ENCODE data around the gene NUTF2. TPM values are rescaled to one million over a fixed set of nuclear protein-coding genes. Genes with fewer than 3 reads are reported as not detected.

Gene NUTF2
- total RNA-seq, 1 donor from 2014 or later = 99.7 TPM

- Mint-ChIP-seq H3K4me3 (no peak overlapping the region), H3K9me3 (no peaks in the 10 kb centered on the region), H3K36me3 (ENCODE audit: low read depth) (peaks cover 78% of the 10 kb centered on the region), H3K4me1 (peaks cover 22% of the 10 kb centered on the region), H3K27ac (no peak overlapping the region), H3K27me3 (no peaks in the 10 kb centered on the region)
- ChIA-PET POLR2A (no interaction called here), CTCF (interaction anchor here (0.7 kb wide), 1 partner anchor 62 kb away, joined by 5 read pairs; no protein-coding TSS in a partner anchor)
- intact Hi-C loops (cut with micrococcal nuclease) = no loop called here
- ATAC-seq (ENCODE audit: low read depth) (no peak), DNase-seq (no peak)
- TF ChIP-seq CTCF (IDR thresholded peaks at IDR 0.05) = no peak
Observed at GRCh38 chr16:67878846-67879245, 32.1 kb downstream of the NUTF2 start.

GRCh38 chr16:67879462-67879861, 32.7 kb downstream of the NUTF2 start:
- no peaks in the 10 kb centered on the region for H3K9me3 Mint-ChIP-seq
- no peaks in the 10 kb centered on the region for H3K27me3 Mint-ChIP-seq
- DNase-seq (no peak), ATAC-seq (ENCODE audit: low read depth) (no peak)
- POLR2A ChIA-PET = interaction anchor here (0.5 kb wide), 1 partner anchor 57 kb away, joined by 3 read pairs; no protein-coding TSS in a partner anchor
- H3K4me1 Mint-ChIP-seq = peaks cover 16% of the 10 kb centered on the region
- intact Hi-C loops (cut with micrococcal nuclease) = no loop called here
- H3K27ac Mint-ChIP-seq = no peak overlapping the region
- no peak for TF ChIP-seq CTCF (IDR thresholded peaks at IDR 0.05)
- CTCF ChIA-PET = interaction anchor here (0.7 kb wide), 1 partner anchor 63 kb away, joined by 5 read pairs; no protein-coding TSS in a partner anchor
- H3K36me3 Mint-ChIP-seq (ENCODE audit: low read depth) = peaks cover 85% of the 10 kb centered on the region
- H3K4me3 Mint-ChIP-seq = no peak overlapping the region

- H3K36me3 Mint-ChIP-seq (ENCODE audit: low read depth) = peaks cover 86% of the 10 kb centered on the region
- no peak for ATAC-seq (ENCODE audit: low read depth)
- intact Hi-C loops (cut with micrococcal nuclease) = no loop called here
- CTCF ChIA-PET = interaction anchor here (0.7 kb wide), 1 partner anchor 63 kb away, joined by 5 read pairs; no protein-coding TSS in a partner anchor
- H3K9me3 Mint-ChIP-seq = no peaks in the 10 kb centered on the region
- H3K4me3 Mint-ChIP-seq = no peak overlapping the region
- DNase-seq = no peak
- no peaks in the 10 kb centered on the region for H3K27me3 Mint-ChIP-seq
- no peak overlapping the region for H3K27ac Mint-ChIP-seq
- no peak for TF ChIP-seq CTCF (IDR thresholded peaks at IDR 0.05)
- POLR2A ChIA-PET = interaction anchor here (0.5 kb wide), 1 partner anchor 56 kb away, joined by 3 read pairs; no protein-coding TSS in a partner anchor
- H3K4me1 Mint-ChIP-seq = peaks cover 12% of the 10 kb centered on the region
Observed at GRCh38 chr16:67879936-67880335, 33.2 kb downstream of the NUTF2 start.

- ChIA-PET POLR2A (no interaction called here), CTCF (no interaction called here)
- intact Hi-C loops (cut with micrococcal nuclease) = no loop called here
- no peak for ATAC-seq (ENCODE audit: low read depth)
- Mint-ChIP-seq H3K27ac (no peak overlapping the region), H3K4me1 (peaks cover 5% of the 10 kb centered on the region), H3K9me3 (no peaks in the 10 kb centered on the region), H3K36me3 (ENCODE audit: low read depth) (peaks cover 88% of the 10 kb centered on the region), H3K4me3 (no peak overlapping the region), H3K27me3 (no peaks in the 10 kb centered on the region)
- no peak for DNase-seq
- no peak for TF ChIP-seq CTCF (IDR thresholded peaks at IDR 0.05)
Observed at GRCh38 chr16:67880584-67880983, 33.9 kb downstream of the NUTF2 start.

- no peaks in the 10 kb centered on the region for H3K9me3 Mint-ChIP-seq
- no peak for ATAC-seq (ENCODE audit: low read depth)
- ChIA-PET CTCF (interaction anchor here (1.2 to 5.8 kb wide), 2 partner anchors 16 to 159 kb away, joined by 3 to 79 read pairs; no protein-coding TSS in a partner anchor), POLR2A (interaction anchor here (0.5 kb wide), 1 partner anchor 16 kb away, joined by 3 read pairs; no protein-coding TSS in a partner anchor)
- peaks cover 85% of the 10 kb centered on the region for H3K36me3 Mint-ChIP-seq (ENCODE audit: low read depth)
- intact Hi-C loops (cut with micrococcal nuclease) = no loop called here
- H3K27ac Mint-ChIP-seq = no peak overlapping the region
- H3K4me1 Mint-ChIP-seq = no peaks in the 10 kb centered on the region
- no peaks in the 10 kb centered on the region for H3K27me3 Mint-ChIP-seq
- TF ChIP-seq CTCF (IDR thresholded peaks at IDR 0.05) = no peak
- no peak for DNase-seq
- H3K4me3 Mint-ChIP-seq = no peak overlapping the region
Observed at GRCh38 chr16:67881621-67882161, 35.0 kb downstream of the NUTF2 start.

Measured in activated B cell treated with CpG ODN at 0.5 μM for 24 hours (primary cell).